SK-N-SH treated with all-trans-retinoic acid at 6 μM for 48 hours (cell line): ENCODE data around the gene CPSF3.

Source experiments
- ARNTL ChIP-seq: fragments of 450-650 bp; formaldehyde crosslinking; IDR thresholded peaks from 2 replicates; pipeline ENCODE4 v1.5.0; 2020; ENCODE audit warnings: low read depth, mild to moderate bottlenecking, moderate library complexity, borderline replicate concordance
- BACH2 ChIP-seq: fragments of 250-450 bp; sonication (Bioruptor Pico); IDR thresholded peaks from 2 replicates; pipeline ENCODE4 v1.9.0; 2021; ENCODE audit warnings: mild to moderate bottlenecking, borderline replicate concordance
- CREB5 ChIP-seq: fragments of 250-450 bp; sonication (Bioruptor Pico); IDR thresholded peaks from 2 replicates; pipeline ENCODE4 v1.5.1; 2020; ENCODE audit warnings: low read depth, mild to moderate bottlenecking, moderate library complexity
- CSDC2 ChIP-seq: fragments of 250-450 bp; sonication (Bioruptor Pico); IDR thresholded peaks from 2 replicates; pipeline ENCODE4 v1.5.0; 2020; ENCODE audit warnings: mild to moderate bottlenecking, moderate library complexity
- OSR1 ChIP-seq: fragments of 250-450 bp; sonication (Bioruptor Pico); IDR thresholded peaks from 2 replicates; pipeline ENCODE4 v1.8.0; 2022; ENCODE audit warnings: moderate library complexity, mild to moderate bottlenecking, inconsistent platforms
- PATZ1 ChIP-seq: fragments of 250-450 bp; sonication (Bioruptor Pico); IDR thresholded peaks from 2 replicates; pipeline ENCODE4 v1.8.0; 2020; ENCODE audit warnings: mild to moderate bottlenecking, moderate library complexity, borderline replicate concordance
- RARB ChIP-seq: fragments of 250-450 bp; sonication (Bioruptor Pico); IDR thresholded peaks from 2 replicates; pipeline ENCODE4 v1.8.0; 2021; ENCODE audit warnings: mild to moderate bottlenecking, moderate library complexity
- TSHZ2 ChIP-seq: fragments of 250-450 bp; sonication (Bioruptor Pico); IDR thresholded peaks from 2 replicates; pipeline ENCODE4 v1.5.0; 2020; ENCODE audit warnings: mild to moderate bottlenecking, moderate library complexity
- ZFP3 ChIP-seq: fragments of 250-450 bp; sonication (Bioruptor Pico); IDR thresholded peaks from 2 replicates; pipeline ENCODE4 v1.5.0; 2020; ENCODE audit warnings: mild to moderate bottlenecking, moderate library complexity
- ZFP30 ChIP-seq: fragments of 450-650 bp; formaldehyde crosslinking; IDR thresholded peaks from 2 replicates; pipeline ENCODE4 v1.5.0; 2022; ENCODE audit warnings: mild to moderate bottlenecking, moderate library complexity
- ZNF565 ChIP-seq: fragments of 450-650 bp; formaldehyde crosslinking; conservative IDR thresholded peaks from 2 replicates; pipeline ENCODE4 v1.5.0; 2020; ENCODE audit warnings: low read depth, mild to moderate bottlenecking, moderate library complexity

- no peak for TF ChIP-seq RARB (CRISPR knock-in tag)
- no peak for TF ChIP-seq PATZ1 (CRISPR knock-in tag)
- no peak for TF ChIP-seq ZFP30
- TF ChIP-seq TSHZ2 (CRISPR knock-in tag) = no peak
- TF ChIP-seq OSR1 (CRISPR knock-in tag) = no peak
- no peak for TF ChIP-seq ZFP3
- no peak for TF ChIP-seq BACH2 (CRISPR knock-in tag)
- no peak for TF ChIP-seq CREB5 (CRISPR knock-in tag)
- TF ChIP-seq ARNTL = no peak
- TF ChIP-seq ZNF565 (CRISPR knock-in tag) = no peak
- no peak for TF ChIP-seq CSDC2
Observed at GRCh38 chr2:9424447-9425164, 1.2 kb downstream of the CPSF3 start.
